GM19324 (cell line): ENCODE measurements around the gene TNIK.
"Not testable (repeated sequence)": the region's sequence is repeated elsewhere in the genome, so short reads cannot be mapped to it uniquely, and the experiment has no call there.

Experiments
- ATAC-seq: cut with Tn5 transposase; IDR thresholded peaks from one replicate; pipeline ENCODE4 v1.9.1; 2021; ENCODE audit warnings: mild to moderate bottlenecking, moderate library complexity; ENCODE audit not compliant: unreplicated experiment, low FRiP score

Gene TNIK

DNA sequence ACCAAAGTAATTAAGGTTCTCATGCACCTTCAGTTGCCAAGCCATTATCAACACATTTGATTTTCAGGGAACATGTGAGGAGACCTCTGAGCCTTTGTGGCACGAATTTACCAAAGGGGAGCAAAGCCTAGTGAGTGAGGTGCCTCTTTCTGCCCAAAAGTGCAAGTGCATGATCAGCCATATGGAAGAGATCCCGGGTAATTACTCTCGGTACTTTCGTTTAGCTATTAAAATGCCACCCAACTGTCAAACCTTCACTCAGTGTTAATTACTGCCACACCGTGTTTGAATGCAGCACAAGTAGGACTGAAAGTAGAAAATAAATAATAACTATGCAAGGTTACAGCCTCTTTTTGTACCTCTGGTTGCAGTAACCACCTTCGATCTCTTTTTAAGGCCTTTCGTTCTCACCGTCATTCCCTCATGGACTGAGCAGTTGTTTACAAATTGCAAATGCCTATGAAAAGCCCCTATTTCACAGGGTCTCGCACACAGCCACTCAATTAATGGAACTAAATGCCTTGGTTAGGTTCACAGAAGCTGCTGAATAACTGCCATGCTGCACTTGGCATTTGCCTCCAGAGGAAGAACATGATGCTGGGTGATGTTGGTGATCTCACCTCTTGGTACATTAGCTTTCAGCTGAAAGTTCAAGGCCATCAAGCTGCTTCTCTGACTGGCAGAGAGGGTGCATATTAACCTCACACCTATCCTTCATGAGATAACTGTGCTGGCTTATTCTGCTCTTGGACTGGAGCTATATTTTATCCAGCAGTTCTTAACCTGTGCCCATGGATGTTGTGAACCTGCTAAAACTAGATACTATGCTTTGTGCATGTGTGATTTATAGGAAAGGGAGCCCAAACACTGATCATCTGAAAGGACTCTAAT, 69.9 kb downstream of the TNIK start:
- ATAC-seq, result no peak

DNA sequence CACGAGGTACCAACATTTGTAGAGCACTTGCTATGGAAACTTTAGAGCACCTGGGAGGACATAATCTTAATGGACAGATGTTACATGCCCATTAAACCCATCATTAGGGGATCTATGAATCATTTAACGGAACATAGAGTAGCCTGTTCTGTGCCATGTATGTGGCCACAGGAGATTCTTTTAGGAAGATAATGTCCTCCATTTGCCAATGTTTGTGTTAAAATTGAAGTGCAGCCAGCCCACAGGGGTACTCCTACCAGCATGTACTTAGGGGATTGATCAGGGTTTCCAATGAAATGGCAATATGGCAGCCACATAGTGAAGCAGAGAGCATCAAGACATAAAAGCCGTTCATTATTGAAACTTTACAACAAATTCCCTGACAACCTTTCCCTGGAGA, 70.7 kb downstream of the TNIK start:
- no peak for ATAC-seq

DNA sequence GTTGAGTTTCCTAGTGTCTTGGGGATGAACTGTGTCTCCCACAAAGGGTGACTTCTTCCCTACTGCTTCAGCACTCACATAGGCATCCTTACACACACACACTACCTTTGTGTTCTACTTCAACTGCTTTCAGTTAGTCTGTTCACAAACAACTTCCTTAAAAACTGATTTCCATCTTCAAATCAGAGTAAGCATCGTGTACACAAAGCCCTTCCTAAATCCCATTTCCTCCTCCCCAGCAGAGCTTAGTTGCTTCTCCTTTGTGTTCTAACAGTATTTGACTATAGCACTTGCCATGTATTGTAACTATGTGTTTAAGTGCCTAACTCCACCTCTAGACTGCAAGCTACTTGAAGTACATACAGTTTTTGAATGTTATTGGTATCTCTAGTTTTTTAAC, 71.7 kb downstream of the TNIK start:
- no peak for ATAC-seq

DNA sequence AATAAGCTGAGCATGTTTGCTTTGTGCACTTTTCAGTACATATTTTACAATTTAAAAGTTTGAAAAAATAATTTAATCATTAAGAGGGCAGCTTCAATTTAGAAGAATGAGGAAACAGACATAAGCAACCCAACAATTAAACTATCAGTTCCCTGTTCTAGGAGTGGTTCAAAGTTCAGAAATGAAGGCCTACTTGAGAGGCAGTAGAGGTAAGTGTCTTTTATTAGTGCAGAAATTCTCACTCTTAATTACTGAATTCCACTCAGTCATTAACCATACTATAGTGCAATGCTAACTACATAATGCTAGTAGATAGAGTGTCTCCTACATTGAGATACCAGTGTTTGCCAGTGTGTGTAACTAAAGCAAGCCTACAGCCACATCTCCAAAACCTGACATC, 73.1 kb downstream of the TNIK start:
- ATAC-seq, result no peak

DNA sequence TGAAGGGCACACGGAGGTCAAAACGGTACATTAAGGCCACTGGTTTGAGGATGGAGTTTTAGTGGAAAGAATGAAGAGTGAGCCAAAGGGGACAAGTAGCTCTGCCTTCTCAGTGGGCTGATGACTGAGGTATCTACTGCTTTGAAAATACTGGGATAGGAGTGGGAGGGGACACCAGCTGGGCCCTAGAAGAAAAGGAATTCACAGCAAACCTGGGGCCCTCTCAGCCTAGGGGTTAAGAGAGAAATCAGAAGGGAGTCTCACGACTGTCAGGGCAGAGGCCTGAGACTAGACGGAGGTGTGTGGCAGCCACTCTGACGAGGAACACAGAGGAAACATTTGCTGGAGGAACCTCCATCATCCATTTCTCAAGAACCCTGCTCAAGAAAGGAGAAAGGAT, 75.1 kb downstream of the TNIK start:
- ATAC-seq, result no peak

DNA sequence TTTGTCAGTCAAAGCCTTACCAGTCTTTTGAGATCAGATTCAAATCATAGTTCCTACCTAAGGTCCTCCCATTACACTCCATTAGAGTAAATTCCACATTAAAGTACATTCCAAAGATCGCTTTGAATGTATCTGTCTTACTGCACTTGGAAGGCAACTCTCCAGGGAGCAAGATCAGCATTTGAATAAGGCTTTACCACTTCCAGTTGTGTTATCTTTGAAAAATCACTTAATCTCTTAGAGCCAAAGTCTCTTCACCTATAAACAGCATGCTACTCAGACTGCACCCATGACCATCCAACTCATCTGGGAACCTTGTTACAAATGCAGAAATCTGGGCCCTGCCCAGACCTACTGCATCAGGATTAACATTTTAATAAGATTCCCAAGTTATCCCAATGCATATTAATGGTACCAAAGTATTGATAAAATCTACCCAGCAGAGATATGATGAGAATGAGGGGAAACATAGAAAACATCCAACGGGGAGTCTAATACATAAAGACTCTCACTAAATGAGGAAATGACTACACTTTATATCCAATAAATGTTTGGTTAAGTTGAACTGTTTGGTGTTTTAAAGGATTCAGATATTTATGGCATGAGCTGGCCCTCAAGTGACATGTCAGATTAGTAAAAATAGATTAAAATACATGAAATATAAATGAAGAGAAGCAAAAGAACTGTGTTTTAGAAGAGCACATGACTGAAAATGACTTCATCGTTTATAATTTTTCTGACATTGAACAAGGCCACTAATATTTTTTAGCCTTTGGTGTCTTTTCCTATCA, 75.9 kb downstream of the TNIK start:
- no peak for ATAC-seq

DNA sequence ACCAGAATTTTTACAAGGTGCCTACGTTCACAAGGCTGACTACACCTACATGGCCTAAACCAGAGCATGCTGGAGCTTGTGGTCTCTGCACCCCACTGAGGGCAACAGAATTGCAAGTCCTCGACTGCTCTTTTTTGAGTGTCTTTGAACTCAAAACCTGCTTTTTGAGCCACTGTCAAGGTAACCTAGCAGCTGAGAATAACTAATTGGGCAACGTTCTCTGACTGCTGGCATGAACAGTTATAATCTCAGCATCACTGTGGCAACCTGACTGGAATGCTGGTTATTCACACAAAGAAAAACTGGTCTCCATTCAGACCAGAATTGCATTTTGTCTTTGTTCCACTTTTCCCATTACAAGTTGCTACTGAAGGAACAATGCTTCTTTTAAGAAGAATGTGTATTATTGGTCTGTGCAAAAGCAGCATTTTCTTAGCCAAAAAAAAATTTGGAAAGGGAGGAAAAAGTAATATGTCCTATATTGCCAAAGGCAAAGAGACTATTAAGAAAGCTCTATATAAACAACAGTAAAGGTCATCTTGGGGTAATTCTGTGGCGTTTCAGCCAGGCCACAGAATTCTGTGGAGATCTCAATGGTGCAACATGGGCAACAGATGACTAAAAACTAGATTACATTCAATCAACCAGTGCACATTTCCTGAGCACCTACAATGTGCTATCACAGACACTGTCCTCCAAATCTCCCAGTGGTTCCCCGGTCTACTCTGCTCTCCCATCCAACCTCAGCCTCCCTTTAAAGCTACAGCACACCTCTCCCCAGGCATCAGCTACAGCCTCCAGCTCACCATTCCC, 76.8 kb downstream of the TNIK start:
- ATAC-seq, result no peak

DNA sequence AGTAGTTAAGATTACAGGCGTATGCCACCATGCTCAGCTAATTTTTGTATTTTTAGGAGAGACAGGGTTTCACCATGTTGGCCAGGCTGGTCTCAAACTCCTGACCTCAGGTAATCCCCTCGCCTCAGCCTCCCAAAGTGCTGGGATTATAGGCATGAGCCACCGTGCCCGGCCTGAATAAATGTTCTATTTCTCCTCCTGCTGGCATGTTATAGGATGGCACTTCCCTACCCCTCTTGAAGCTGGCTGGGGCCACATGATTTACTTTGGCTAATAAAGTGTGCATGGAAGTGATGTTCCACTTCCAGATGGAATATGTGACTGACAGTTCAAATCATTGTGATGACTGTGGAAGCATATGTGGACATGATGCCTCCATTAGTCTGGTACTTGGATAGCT, 77.9 kb downstream of the TNIK start:
- ATAC-seq, result not testable (repeated sequence)

DNA sequence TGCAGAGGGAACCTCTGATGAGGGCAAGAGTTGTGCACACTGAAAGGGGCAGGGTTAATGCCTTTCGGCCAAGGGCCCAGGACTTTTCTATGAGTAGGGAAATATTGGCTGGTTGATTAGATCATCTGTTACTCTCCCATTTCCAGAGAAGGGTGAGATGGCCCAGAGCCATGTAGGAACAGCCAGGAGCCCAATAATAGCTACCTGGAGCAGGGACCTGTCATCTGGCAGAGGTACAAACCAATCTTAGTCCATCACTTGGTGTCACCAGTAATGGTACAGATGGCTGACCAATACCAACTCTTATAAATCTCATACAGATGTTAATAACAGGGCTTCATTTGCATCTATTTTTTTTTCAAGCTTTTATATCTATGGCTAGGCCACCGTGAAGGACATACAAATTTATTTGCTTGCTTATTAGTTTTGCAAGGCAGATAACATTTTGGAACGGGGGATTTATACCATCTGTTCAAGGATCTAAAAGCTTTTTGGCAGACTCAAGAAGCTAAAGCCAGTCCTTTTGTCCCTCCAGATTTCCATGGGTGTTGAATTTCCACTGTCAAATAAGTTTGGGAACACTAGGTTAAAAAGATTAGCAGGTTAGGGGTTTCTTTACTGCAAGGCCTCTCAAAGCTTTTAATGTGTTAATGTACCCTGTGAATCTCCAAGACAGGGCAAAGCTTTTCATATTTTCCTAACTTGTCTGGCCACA, 79.3 kb downstream of the TNIK start:
- ATAC-seq, result no peak

DNA sequence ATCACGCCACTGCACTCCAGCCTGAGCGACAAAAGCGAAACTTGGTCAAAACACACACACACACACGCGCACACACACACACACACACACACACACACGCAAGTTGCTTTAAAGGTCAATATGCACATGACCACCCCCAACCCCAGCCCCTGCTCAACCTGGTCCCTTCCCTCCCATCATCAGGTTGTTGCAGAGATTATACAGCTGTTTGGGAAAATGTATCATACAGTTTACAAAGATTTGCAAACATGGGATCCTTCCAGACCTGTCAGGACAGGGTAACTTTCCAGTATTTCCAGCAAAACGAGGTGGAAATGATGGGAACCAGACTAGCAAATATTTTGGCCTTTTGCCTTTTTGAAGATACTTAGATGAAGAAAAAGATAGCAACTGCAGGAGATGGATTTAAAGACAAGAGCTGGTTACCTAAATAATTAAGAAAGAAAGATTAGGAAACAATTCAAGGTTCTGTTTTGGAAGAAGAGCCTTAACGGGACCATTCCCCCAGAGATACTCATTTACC, 80.2 kb downstream of the TNIK start:
- ATAC-seq, result no peak

DNA sequence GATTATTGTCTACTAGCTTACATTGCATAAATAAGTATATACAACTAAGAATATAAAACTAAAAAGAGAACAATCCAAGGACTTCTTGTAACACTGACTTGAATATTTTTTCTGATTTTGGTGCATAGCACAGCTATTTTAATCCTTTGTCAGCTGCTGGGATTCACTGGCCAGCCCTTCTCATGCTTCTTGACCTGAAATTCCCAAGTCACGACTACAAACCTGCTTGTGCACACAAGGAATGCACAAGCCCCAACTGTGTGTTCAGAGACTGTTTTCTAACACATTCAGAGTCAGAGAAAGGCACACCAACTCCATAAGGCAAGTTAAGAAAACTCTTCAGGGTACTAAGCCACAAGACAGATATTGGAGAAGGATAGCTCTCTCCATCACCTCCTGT, 80.9 kb downstream of the TNIK start:
- no peak for ATAC-seq

DNA sequence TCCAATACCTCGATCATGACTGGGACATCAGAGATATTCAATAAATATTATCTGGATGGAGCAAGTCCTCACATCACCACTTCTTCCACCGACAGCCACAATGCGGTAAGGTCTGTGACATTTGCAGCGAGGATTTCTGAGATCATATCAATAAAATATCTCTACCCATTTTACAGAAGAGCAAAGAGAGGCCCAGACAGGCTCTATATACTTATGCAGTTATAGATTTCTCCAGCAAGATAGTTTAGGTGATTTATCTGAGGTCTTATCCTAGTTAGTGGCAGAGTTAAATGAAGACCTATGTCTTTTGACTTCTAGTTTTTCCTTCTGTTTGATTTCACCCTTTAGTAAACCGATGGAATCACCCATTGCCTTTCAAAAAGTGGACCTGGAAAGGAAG, 81.6 kb downstream of the TNIK start:
- no peak for ATAC-seq

DNA sequence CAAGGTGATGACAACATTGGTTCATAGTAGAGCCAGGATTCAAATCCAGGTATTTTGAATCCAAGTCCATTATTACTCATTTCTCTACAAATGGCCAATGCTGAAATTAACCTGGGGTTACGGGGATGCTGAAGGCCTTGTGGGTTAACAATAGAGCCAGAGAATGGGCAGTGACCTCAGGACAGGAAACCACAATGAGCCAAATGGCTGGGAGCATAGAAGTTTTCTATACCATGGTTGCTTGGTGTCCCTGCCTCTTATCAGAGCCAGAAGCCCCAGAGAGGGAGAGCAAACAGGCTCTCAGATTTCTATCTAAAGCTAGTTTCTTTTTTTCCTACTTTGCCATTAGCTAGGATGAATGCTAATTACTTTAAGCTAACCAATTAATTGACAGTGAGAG, 82.3 kb downstream of the TNIK start:
- ATAC-seq, result no peak

DNA sequence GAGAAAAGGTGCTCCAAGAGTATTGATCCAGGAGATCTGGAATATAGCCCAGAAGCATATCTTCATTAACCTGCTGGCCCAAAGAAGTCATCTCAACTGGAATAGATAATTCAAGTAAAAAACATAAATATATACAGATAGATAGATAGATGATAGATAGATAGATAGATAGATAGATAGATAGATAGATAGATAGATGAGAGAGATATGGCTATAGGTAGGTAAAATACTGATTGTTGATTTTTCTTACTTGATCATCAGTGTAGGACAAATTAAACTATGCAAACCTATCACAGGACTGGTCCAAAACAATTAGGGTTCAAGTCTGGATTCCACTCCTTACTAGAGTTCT, 83.6 kb downstream of the TNIK start:
- no peak for ATAC-seq

DNA sequence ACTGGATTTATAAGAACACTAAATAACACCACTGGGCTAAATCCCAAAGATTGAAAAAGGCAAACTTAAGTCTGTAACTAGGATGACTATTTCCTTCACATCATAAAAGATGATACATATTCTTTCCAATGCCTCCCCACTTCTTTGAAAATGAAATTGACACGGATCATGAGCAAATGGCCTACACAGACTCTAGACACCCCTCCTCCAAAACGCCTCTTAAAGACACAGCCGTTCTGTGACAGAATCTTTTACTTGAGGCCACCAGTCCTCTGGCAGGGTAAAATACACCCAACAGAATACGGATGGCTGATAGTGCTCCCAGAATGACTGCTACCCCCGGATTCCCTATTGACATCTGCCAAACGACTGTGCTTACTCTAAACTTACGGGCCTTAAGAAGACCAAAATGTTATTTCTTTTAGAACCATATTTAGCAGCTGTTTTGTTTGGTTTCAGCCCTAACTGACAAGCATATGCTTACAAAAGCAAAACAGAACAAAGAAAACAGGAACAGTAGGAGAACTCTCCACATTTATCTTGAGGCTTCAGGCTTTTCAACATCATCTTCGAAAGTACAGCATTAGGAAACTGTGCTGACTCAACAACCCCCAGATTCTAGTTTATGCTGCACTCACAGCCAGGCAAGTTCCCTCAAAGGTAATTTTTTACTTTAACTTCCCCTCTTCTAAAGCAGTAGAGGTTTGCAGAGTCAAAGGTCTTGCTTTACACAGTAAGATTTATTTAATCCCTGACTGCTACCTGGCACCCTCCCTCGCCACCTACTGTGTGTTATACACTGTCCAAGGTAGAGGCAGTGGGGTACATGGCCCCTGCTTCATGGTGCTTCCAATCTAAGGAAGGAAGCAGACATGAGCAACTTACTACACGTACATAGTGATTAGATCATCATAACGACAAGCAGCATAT, 84.3 kb downstream of the TNIK start:
- ATAC-seq, result no peak

DNA sequence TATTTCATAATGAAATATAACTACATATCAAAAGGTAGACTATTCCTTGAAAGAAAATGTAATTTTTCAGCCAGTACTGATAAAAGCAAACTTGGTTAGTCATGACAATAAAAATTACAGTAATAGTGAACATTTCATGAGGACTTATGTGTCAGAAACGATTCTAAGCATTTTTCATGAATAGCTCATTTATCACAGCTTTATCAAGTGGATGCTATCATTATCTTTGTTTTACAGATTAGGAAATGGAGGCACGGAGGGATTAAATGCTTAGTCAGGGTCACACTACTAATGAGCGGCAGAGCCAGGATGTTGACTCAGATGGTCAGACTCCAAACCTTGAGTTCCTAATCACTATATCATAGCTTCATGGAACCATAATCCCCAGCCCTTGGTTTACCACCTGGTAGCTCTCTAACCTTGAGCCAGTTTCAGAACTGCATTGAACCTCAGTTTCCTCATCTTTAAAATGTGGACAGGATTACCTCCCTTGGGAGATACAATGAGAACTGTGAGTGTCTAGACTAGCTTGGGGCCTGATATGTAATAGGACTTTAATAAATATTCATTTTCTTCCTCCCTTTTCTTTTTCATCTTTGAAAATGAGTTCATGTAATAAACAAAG, 85.4 kb downstream of the TNIK start:
- no peak for ATAC-seq

DNA sequence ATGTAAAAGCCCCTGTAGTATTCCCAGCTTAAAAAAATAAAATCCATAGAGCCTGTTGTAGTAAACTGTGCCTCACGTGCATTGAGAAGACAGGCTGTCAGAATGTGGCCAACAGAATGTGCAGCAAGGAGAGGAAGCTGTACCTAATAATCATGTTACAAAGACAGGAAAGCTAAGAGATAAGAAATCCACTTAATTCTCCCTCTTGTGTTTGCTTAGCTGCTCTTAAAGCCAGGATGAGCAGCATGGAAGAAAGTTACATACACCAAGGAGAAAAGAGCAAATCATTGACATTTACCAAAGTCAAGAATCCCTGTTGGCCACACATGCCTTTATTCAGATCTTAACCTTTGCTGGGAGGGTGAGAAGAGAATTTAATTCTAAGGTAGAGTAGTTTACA, 85.9 kb downstream of the TNIK start:
- no peak for ATAC-seq

DNA sequence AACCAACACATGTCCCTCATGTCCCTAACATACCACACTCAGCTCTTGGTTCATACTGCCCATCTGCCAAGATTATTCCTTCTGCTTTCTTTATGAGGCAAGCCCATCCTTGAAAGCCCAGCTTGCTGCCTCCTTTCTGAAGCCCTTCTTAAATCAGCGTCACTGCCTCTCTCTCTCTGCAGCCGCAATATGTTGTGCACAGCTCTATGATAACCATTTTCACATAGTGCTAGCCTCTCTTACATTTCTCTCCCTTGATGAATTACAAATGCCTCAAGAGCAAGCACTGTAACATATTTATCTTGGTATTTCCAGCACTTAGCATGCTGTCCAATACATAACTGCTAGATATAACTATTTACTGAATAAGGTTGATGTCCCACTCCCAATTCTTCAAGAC, 86.5 kb downstream of the TNIK start:
- ATAC-seq, result no peak

DNA sequence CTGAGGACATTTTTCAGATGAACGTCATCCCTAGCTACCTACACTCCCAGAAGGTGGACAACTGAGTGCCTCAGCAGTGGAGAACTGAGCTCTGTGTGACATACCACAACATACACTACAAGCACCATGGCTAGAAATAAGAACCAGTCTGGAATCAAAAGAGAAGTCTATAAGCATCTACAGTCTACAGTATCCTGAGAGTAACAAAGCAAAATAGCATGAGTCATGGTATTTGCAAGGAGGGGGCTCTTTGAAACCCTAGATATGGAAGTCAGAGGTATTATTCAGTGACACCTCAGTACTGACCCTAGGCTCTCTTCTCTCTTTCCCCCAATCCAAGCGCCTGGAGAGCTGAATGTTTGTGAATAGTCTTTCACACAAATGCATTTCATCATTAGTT, 87.5 kb downstream of the TNIK start:
- ATAC-seq, result no peak
